Epithelial cell of proximal tubule (primary cell): ENCODE measurements around the gene MLN. TPM values are rescaled to one million over a fixed set of nuclear protein-coding genes. Genes with fewer than 3 reads are reported as not detected.

ENCODE experiments used
- DNase-seq: peaks from one replicate; pipeline ENCODE4 v3.0.0-alpha.2; 2011; ENCODE audit warnings: low read depth
- H3K4me3 ChIP-seq: 2 replicates; pipeline ENCODE4 v1.5.1; 2011; ENCODE audit warnings: low read depth, mild to moderate bottlenecking, low read length
- CTCF ChIP-seq: conservative IDR thresholded peaks from 2 replicates; pipeline ENCODE4 v1.5.1; 2012; ENCODE audit warnings: low read depth, mild to moderate bottlenecking, low read length
- total RNA-seq: library from RNA; depleted of rRNA; stranded (reverse); fragments of >200 nt; gene quantifications from 2 replicates; pipeline ENCODE4 v1.2.3, GENCODE V29; 2015

Gene MLN
- total RNA-seq, 1 donor from 2014 or later: not detected

DNA sequence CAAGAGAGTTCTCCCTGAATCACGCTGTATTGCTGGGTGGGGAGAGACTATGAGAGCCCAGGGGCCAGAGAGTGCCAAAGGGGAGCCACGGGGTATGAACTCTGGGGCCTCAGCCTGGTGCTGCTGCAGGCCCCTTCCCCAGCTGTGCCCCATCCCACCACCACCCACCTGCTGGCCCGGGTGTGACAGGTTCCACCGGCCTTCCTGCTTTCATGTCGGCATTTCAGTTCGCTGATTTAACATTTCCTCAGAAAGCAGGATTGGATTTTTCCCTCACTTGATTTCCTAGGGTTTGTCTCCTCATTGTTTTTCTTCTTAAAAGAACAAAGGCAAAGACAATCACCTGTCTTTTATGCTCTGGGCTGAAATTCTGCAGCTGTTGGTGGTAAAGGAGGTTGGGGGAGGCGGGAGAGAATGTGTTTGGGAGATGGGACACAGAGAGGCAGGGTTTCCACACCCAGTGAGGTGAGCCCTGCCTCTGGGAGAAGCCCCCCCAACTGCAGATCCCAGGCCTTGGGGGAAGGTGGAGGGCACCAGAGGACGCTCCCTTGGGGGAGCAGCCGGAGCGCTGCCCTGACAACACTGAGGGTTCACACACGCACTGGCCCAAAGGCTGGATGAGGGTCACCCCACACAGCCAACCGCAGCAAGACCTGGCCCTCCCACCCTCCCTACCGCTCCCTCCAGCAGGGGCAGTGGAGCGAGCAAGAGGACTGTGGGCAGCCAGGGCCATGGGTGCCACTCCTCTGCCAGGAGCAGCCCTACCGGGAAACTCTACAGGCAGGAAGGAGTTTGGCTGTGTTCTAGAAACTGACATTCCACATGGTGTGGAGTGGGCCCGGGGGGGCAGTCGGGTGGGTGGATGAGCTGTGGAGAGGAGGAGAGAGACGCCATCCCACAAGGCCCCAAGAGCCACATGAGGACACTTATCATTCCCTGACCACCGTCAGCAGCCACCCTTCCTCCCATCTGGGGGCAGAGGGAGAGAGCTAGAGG, 10.5 kb upstream of the MLN start:
- no peak overlapping the region for H3K4me3 ChIP-seq
- TF ChIP-seq CTCF: no peak

GRCh38 chr6:33813246-33813904, 9.6 kb upstream of the MLN start:
- no peak overlapping the region for H3K4me3 ChIP-seq
- no peak for TF ChIP-seq CTCF
- no peak for DNase-seq

More for the DNA sequence above, 10.5 kb upstream of the MLN start:
- no peak for DNase-seq

GRCh38 chr6:33812669-33813068, 8.9 kb upstream of the MLN start:
- no peak overlapping the region for H3K4me3 ChIP-seq
- TF ChIP-seq CTCF: peak; percentile 50
- DNase-seq: no peak

- no peak for DNase-seq
- no peak for TF ChIP-seq CTCF
- H3K4me3 ChIP-seq: no peak overlapping the region
Observed at GRCh38 chr6:33809594-33809993, 5.8 kb upstream of the MLN start.

- no peak for TF ChIP-seq CTCF
- DNase-seq: no peak
- no peak overlapping the region for H3K4me3 ChIP-seq
Observed at GRCh38 chr6:33808641-33809180, 4.9 kb upstream of the MLN start.

DNA sequence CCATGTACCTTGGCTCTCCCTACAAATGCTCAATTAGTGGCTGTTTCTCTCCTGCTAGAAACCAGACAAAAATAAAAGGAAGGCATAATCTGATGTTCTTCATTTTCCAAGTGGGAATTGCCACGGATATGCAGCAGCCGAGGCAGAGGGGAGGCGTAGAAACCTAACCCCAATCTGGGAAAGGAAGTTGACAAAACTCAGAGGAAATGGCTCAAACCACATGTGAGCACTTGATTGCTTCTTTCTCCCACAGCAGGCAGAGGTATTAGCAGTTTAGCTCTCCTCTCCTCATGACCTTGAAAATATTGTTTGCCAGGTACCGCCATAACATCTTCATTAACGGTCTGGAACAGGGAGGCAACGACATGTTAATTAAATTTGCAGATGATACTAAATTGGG, 3.8 kb upstream of the MLN start:
- no peak overlapping the region for H3K4me3 ChIP-seq
- no peak for TF ChIP-seq CTCF

More for the DNA sequence above, 3.8 kb upstream of the MLN start:
- DNase-seq: no peak
